Measurements from ENCODE around the gene RFTN1.

DNA sequence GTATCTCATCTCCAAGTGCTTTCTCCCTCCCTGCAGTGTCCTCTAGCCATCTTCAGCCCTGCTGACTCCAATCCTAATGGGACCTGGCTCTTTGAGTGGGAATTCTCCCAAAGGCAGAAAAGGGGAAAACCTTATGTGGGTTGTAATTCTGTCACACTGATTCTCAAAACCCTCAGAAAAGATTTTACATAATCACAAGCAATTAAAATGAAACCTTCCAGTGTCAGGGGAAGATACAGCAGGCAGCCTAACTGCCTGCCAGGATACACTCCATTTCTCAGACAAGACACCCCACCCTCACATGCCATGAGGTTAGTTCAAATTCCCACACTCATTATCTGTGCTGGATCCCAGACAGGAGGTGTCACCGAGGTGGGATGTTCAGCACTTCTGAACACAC lies 121.4 kb downstream of the RFTN1 start:
- no peak for TF ChIP-seq RBBP5 (IDR thresholded peaks at IDR 0.05; ENCODE audit: borderline replicate concordance, low read depth, low read length)
- no peak for TF ChIP-seq BRCA1 (IDR thresholded peaks at IDR 0.05; ENCODE audit: low read depth, low read length)
- TF ChIP-seq SIRT6 (IDR thresholded peaks at IDR 0.05; ENCODE audit: low read length), result no peak
- no peak for TF ChIP-seq SP1 (IDR thresholded peaks at IDR 0.05; ENCODE audit: low read depth, low read length)

Data from H1 (cell line).